ENCODE measurements around the gene P4HA2.

Gene P4HA2

GRCh38 chr5:132193165-132193694 lies 34.4 kb downstream of the P4HA2 start:
- TF ChIP-seq Cebpa-rat (IDR thresholded peaks at IDR 0.05), result no peak
- H3K36me3 ChIP-seq, result peaks cover 66% of the 10 kb centered on the region
- no peaks in the 10 kb centered on the region for H3K4me1 ChIP-seq
- no peaks in the 10 kb centered on the region for H4K20me1 ChIP-seq
- H3K4me2 ChIP-seq, result no peak overlapping the region
- 0 out of 2 replicates have a peak, but pooled peaks cover 3% of the 10 kb centered on the region for H3K9me3 ChIP-seq
- no peak overlapping the region for H3K4me3 ChIP-seq
- no peaks in the 10 kb centered on the region for H3K27me3 ChIP-seq
- H3K9ac ChIP-seq, result no peak overlapping the region
- H3K27ac ChIP-seq, result no peak overlapping the region

DNA sequence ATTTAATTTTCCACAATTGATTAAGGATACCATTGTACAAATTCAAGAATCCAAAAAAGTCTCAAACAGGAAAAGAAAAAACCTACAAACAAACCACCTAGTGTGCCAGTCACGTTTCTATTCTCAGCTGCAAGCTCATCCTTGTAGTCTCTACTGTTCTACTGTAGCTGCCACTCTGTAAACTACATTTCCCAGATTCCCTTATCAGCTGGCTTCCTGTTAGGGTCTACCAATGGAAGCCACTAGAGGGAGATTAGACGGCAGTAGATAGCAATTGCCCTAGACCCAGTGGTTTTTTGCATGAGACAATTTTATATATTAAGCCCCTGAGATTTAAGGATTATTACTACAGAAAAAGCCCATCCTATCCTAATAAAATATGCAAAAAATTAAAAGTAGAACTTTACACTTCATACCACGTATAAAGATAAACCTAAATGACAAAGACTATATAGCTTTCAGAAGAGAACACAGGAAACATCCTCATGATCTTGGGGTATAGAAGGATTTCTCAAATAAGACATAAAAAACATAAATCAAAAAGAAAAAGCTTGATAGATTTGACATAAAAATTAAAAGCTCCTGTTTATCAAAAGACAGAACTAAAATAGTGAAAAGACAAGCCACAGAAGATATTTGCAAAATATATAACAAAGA lies 37.4 kb downstream of the P4HA2 start:
- H4K20me1 ChIP-seq, result no peaks in the 10 kb centered on the region
- H3K4me2 ChIP-seq, result no peak overlapping the region
- no peak overlapping the region for H3K4me3 ChIP-seq
- no peak for TF ChIP-seq Cebpa-rat (IDR thresholded peaks at IDR 0.05)
- no peak overlapping the region for H3K27ac ChIP-seq
- H3K9me3 ChIP-seq, result no peaks in the 10 kb centered on the region
- no peaks in the 10 kb centered on the region for H3K4me1 ChIP-seq
- H3K36me3 ChIP-seq, result peaks cover 40% of the 10 kb centered on the region
- no peaks in the 10 kb centered on the region for H3K27me3 ChIP-seq
- no peak overlapping the region for H3K9ac ChIP-seq

DNA sequence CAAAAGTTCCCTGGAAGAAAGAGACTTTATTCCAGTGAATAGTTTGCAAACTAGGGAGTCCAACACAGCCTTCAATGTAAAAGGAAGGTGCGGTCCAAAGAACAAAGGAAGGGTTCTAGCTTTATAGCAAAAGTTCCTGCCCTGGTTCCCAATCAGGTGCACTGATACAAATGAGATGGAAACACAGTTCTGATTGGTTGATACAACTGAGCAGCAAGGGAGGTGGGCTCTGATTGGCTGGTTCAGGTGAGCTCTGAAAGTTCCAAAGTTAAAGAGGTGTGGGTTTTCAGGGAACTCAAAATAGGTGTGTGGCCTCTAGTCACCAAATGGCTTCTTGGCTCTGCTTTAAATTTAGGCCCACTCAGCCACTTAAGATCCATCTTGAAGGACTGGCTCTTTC lies 43.1 kb downstream of the P4HA2 start:
- Histone ChIP-seq H3K4me2 (no peak overlapping the region), H3K36me3 (peaks cover 4% of the 10 kb centered on the region; the same call in 1 of the 2 replicates), H3K9me3 (peaks cover 10% of the 10 kb centered on the region; the same call in 1 of the 2 replicates), H3K4me1 (peaks cover 9% of the 10 kb centered on the region; the same call in 1 of the 2 replicates), H3K9ac (no peak overlapping the region), H3K27me3 (no peaks in the 10 kb centered on the region), H3K4me3 (no peak overlapping the region), H3K27ac (no peak overlapping the region), H4K20me1 (no peaks in the 10 kb centered on the region)
- no peak for TF ChIP-seq Cebpa-rat (IDR thresholded peaks at IDR 0.05)

GRCh38 chr5:132183723-132184122 lies 43.9 kb downstream of the P4HA2 start:
- H3K27me3 ChIP-seq, result no peaks in the 10 kb centered on the region
- no peak for TF ChIP-seq Cebpa-rat (IDR thresholded peaks at IDR 0.05)
- H3K27ac ChIP-seq, result no peak overlapping the region
- no peak overlapping the region for H3K4me3 ChIP-seq
- H3K9me3 ChIP-seq, result peaks cover 10% of the 10 kb centered on the region; the same call in 1 of the 2 replicates
- no peak overlapping the region for H3K4me2 ChIP-seq
- H3K9ac ChIP-seq, result no peak overlapping the region
- H3K36me3 ChIP-seq, result peaks cover 4% of the 10 kb centered on the region; the same call in 1 of the 2 replicates
- H4K20me1 ChIP-seq, result no peaks in the 10 kb centered on the region
- peaks cover 13% of the 10 kb centered on the region for H3K4me1 ChIP-seq

DNA sequence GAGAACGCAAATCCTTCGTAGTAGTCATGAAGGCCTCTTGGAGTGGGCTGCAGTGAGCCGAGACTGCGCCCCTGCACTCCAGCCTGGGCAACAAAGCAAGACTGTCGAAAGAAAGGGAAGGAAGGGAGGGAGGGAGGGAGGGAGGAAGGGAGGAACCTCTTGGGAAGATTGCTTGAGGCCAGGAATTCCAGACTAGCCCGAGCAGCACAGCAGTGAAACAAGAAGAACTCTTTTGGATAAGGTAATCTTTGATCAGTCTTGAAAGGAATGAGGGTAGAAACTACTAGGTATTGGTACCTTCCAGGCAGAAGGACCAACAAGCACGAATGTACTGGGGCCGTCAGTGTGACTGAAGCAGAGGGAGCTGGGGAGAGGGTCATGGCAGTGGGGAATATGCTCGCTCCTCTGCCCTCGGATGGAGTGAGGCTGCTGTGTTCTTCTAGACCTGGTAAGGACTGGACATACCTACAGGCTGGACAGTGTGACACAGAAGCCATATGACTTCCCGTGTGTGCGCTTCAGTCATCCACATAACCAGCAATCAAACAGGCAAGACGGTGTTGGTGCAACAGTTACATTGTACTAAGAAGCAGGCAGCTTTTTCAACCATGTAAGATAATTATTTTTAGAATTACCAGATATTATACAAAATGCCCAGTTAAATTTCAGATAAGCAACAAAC lies 45.2 kb downstream of the P4HA2 start:
- no peak for TF ChIP-seq Cebpa-rat (IDR thresholded peaks at IDR 0.05)
- Histone ChIP-seq H3K9me3 (peaks cover 10% of the 10 kb centered on the region; the same call in 1 of the 2 replicates), H3K27ac (no peak overlapping the region)

GRCh38 chr5:132181011-132181629 lies 46.5 kb downstream of the P4HA2 start:
- Histone ChIP-seq H3K27ac (no peak overlapping the region), H3K36me3 (no peaks in the 10 kb centered on the region), H3K4me3 (no peak overlapping the region), H3K4me1 (peaks cover 29% of the 10 kb centered on the region), H3K9me3 (peaks cover 10% of the 10 kb centered on the region; the same call in 1 of the 2 replicates), H4K20me1 (no peaks in the 10 kb centered on the region), H3K4me2 (no peak overlapping the region), H3K27me3 (no peaks in the 10 kb centered on the region), H3K9ac (no peak overlapping the region)
- no peak for TF ChIP-seq Cebpa-rat (IDR thresholded peaks at IDR 0.05)

More for the DNA sequence above, 45.2 kb downstream of the P4HA2 start:
- Histone ChIP-seq H3K36me3 (peaks cover 4% of the 10 kb centered on the region; the same call in 1 of the 2 replicates), H3K4me1 (peaks cover 16% of the 10 kb centered on the region), H3K4me2 (no peak overlapping the region), H3K4me3 (no peak overlapping the region), H3K9ac (no peak overlapping the region), H3K27me3 (no peaks in the 10 kb centered on the region), H4K20me1 (no peaks in the 10 kb centered on the region)

DNA sequence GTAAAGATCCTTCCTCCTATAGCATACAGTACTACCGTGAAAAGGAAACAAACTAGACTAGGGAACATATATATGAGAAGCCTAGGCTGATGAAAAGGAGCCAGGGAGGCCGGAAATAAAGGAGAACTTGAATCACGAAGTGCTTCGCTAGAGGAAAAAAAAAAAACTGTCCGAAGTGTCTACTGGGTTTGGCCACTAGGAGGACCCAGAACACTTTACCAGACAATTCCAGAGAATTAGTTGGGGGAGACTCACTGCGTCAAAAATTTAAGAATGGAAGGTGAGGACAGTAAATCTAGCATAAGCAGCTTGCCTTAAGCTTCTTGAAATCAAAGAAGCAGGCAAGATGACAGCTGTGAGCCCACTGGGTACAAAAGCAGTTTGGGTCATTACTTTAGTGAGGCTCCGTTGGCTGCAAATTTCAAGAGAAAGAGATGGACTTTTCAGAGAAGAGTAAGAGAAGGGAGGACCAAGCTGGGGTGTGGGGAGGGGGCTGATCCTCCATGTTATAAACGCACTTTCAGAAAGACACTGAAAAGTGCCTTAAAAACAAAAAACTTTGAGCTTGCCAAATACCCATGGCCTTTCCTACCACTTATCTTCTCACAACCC lies 47.4 kb downstream of the P4HA2 start:
- H4K20me1 ChIP-seq, result no peaks in the 10 kb centered on the region
- H3K9ac ChIP-seq, result no peak overlapping the region
- no peak overlapping the region for H3K27ac ChIP-seq
- peaks cover 29% of the 10 kb centered on the region for H3K4me1 ChIP-seq
- no peaks in the 10 kb centered on the region for H3K36me3 ChIP-seq
- H3K4me3 ChIP-seq, result no peak overlapping the region
- H3K9me3 ChIP-seq, result peaks cover 10% of the 10 kb centered on the region; the same call in 1 of the 2 replicates
- H3K27me3 ChIP-seq, result no peaks in the 10 kb centered on the region
- no peak for TF ChIP-seq Cebpa-rat (IDR thresholded peaks at IDR 0.05)
- H3K4me2 ChIP-seq, result no peak overlapping the region

- Histone ChIP-seq H3K27ac (no peak overlapping the region), H3K4me3 (no peak overlapping the region), H3K4me1 (peaks cover 29% of the 10 kb centered on the region), H3K9me3 (peaks cover 7% of the 10 kb centered on the region; the same call in 1 of the 2 replicates), H4K20me1 (no peaks in the 10 kb centered on the region), H3K36me3 (no peaks in the 10 kb centered on the region), H3K27me3 (no peaks in the 10 kb centered on the region), H3K4me2 (no peak overlapping the region), H3K9ac (no peak overlapping the region)
- no peak for TF ChIP-seq Cebpa-rat (IDR thresholded peaks at IDR 0.05)
These were observed 48.2 kb downstream of the P4HA2 start for GRCh38 chr5:132179405-132179804.

GRCh38 chr5:132177691-132178149 lies 49.9 kb downstream of the P4HA2 start:
- Histone ChIP-seq H3K4me1 (peaks cover 29% of the 10 kb centered on the region), H3K27ac (no peak overlapping the region), H3K4me2 (peak overlapping the region; percentile 60; the same call in 1 of the 2 replicates), H3K36me3 (no peaks in the 10 kb centered on the region), H3K9me3 (no peaks in the 10 kb centered on the region), H3K27me3 (no peaks in the 10 kb centered on the region), H4K20me1 (no peaks in the 10 kb centered on the region), H3K9ac (no peak overlapping the region), H3K4me3 (no peak overlapping the region)
- no peak for TF ChIP-seq Cebpa-rat (IDR thresholded peaks at IDR 0.05)

Measured in BLaER1 (cell line).